ENCODE results near the gene GATC. TPM values are rescaled to one million over a fixed set of nuclear protein-coding genes. Genes with fewer than 3 reads are reported as not detected.

The GATC gene
- total RNA-seq, 2 experiments from 2014 or later: 18.6 to 19.4 TPM

DNA sequence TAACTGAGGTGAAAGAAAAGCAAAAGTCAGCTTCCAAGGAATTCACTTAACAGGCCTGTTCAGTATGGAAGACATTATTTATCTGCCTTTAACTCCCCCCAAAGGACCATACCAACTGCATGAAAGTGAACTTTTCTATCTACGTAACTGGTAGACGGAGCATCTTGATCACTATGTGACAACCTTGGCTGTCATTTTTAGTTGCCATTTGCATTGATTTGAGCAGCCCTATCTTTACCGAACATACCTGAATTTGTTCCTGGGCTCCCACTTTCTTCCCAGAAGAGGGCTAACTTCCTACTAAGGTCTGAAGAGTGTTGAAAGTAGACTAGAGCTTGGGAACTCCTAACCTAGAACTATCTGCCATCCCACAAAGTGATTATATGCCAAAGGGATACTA is 13.9 kb downstream of the GATC start:
- TF ChIP-seq, protein P1, sequence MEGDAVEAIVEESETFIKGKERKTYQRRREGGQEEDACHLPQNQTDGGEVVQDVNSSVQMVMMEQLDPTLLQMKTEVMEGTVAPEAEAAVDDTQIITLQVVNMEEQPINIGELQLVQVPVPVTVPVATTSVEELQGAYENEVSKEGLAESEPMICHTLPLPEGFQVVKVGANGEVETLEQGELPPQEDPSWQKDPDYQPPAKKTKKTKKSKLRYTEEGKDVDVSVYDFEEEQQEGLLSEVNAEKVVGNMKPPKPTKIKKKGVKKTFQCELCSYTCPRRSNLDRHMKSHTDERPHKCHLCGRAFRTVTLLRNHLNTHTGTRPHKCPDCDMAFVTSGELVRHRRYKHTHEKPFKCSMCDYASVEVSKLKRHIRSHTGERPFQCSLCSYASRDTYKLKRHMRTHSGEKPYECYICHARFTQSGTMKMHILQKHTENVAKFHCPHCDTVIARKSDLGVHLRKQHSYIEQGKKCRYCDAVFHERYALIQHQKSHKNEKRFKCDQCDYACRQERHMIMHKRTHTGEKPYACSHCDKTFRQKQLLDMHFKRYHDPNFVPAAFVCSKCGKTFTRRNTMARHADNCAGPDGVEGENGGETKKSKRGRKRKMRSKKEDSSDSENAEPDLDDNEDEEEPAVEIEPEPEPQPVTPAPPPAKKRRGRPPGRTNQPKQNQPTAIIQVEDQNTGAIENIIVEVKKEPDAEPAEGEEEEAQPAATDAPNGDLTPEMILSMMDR (IDR thresholded peaks at IDR 0.05): no peak
- ChIA-PET CTCF (no interaction called here), POLR2A (no interaction called here)
- DNase-seq (no peak), ATAC-seq (ENCODE audit: poor library complexity) (no peak)
- Mint-ChIP-seq H3K4me3 (no peak overlapping the region), H3K27me3 (no peaks in the 10 kb centered on the region), H3K27ac (no peak overlapping the region), H3K9me3 (no peaks in the 10 kb centered on the region), H3K4me1 (ENCODE audit: low read depth) (peaks cover under 1% of the 10 kb centered on the region), H3K36me3 (ENCODE audit: low read depth) (peaks cover 93% of the 10 kb centered on the region)
- no peaks in the 10 kb centered on the region for H3K9me3 ChIP-seq (ENCODE audit: control insufficient read depth in 1 of 2, insufficient read depth in 1 of 2, low read length in 2 of 2)
- no peaks in the 10 kb centered on the region for H3K4me1 ChIP-seq (ENCODE audit: insufficient read depth, low read length)
- peaks cover 87% of the 10 kb centered on the region for H3K36me3 ChIP-seq (ENCODE audit: insufficient read depth, low read length)
- no peak overlapping the region for H3K4me3 ChIP-seq (ENCODE audit: low read length)
- no peak overlapping the region for H3K27ac ChIP-seq (ENCODE audit: low read depth in 1 of 2, low read length in 2 of 2)
- intact Hi-C loops (cut with DNase I, micrococcal nuclease): loop anchor here in 1 of 2 experiments (10.0 kb wide), 2 partner anchors 255 to 265 kb away; partner anchors contain the start of genes GCN1 and UNC119B
- no peaks in the 10 kb centered on the region for H3K27me3 ChIP-seq (ENCODE audit: control insufficient read depth in 1 of 2, insufficient read depth in 2 of 2, low read length in 2 of 2)

GRCh38 chr12:120462099-120462640 is 15.9 kb downstream of the GATC start:
- DNase-seq (no peak), ATAC-seq (ENCODE audit: poor library complexity) (no peak)
- intact Hi-C loops (cut with DNase I, micrococcal nuclease): loop anchor here in 1 of 2 experiments (10.0 kb wide), 2 partner anchors 253 to 267 kb away; partner anchors contain the start of genes GCN1 and UNC119B
- H3K9me3 ChIP-seq (ENCODE audit: control insufficient read depth in 1 of 2, insufficient read depth in 1 of 2, low read length in 2 of 2): no peaks in the 10 kb centered on the region
- peaks cover 97% of the 10 kb centered on the region for H3K36me3 Mint-ChIP-seq (ENCODE audit: low read depth)
- H3K4me3 ChIP-seq (ENCODE audit: low read length): no peak overlapping the region
- H3K4me1 Mint-ChIP-seq (ENCODE audit: low read depth): peaks cover 20% of the 10 kb centered on the region
- ChIA-PET CTCF (no interaction called here), POLR2A (no interaction called here)
- no peak overlapping the region for H3K27ac Mint-ChIP-seq
- no peak overlapping the region for H3K27ac ChIP-seq (ENCODE audit: low read depth in 1 of 2, low read length in 2 of 2)
- no peaks in the 10 kb centered on the region for H3K27me3 ChIP-seq (ENCODE audit: control insufficient read depth in 1 of 2, insufficient read depth in 2 of 2, low read length in 2 of 2)
- H3K36me3 ChIP-seq (ENCODE audit: insufficient read depth, low read length): peaks cover 91% of the 10 kb centered on the region
- H3K4me3 Mint-ChIP-seq: no peak overlapping the region
- H3K9me3 Mint-ChIP-seq: no peaks in the 10 kb centered on the region
- H3K27me3 Mint-ChIP-seq: no peaks in the 10 kb centered on the region
- TF ChIP-seq, protein P1 (IDR thresholded peaks at IDR 0.05): no peak
- peaks cover 13% of the 10 kb centered on the region for H3K4me1 ChIP-seq (ENCODE audit: insufficient read depth, low read length)

GRCh38 chr12:120463712-120464111 is 17.5 kb downstream of the GATC start:
- Histone ChIP-seq H3K9me3 (ENCODE audit: control insufficient read depth in 1 of 2, insufficient read depth in 1 of 2, low read length in 2 of 2) (no peaks in the 10 kb centered on the region), H3K27me3 (ENCODE audit: control insufficient read depth in 1 of 2, insufficient read depth in 2 of 2, low read length in 2 of 2) (no peaks in the 10 kb centered on the region), H3K27ac (ENCODE audit: low read depth in 1 of 2, low read length in 2 of 2) (no peak overlapping the region), H3K36me3 (ENCODE audit: insufficient read depth, low read length) (peaks cover 80% of the 10 kb centered on the region), H3K4me1 (ENCODE audit: insufficient read depth, low read length) (peaks cover 26% of the 10 kb centered on the region), H3K4me3 (ENCODE audit: low read length) (no peak overlapping the region)
- H3K27me3 Mint-ChIP-seq: no peaks in the 10 kb centered on the region
- peaks cover 34% of the 10 kb centered on the region for H3K4me1 Mint-ChIP-seq (ENCODE audit: low read depth)
- H3K27ac Mint-ChIP-seq: no peak overlapping the region
- no peak for DNase-seq
- H3K36me3 Mint-ChIP-seq (ENCODE audit: low read depth): peaks cover 96% of the 10 kb centered on the region
- ATAC-seq (ENCODE audit: poor library complexity): no peak
- no peak overlapping the region for H3K4me3 Mint-ChIP-seq
- H3K9me3 Mint-ChIP-seq: no peaks in the 10 kb centered on the region
- CTCF ChIA-PET: no interaction called here
- intact Hi-C loops (cut with DNase I, micrococcal nuclease): loop anchor here in 1 of 2 experiments (10.0 kb wide), 2 partner anchors 251 to 269 kb away; partner anchors contain the start of genes GCN1 and UNC119B
- TF ChIP-seq, protein P1 (IDR thresholded peaks at IDR 0.05): no peak
- POLR2A ChIA-PET: interaction anchor here (0.6 to 0.9 kb wide), 2 partner anchors 10 to 83 kb away, joined by 3 to 4 read pairs; no protein-coding TSS in a partner anchor

Measured in CD4-positive, alpha-beta T cell (primary cell).